HL-60 (cell line): ENCODE measurements around the gene ERVK3-1.

Experiments
- DNase-seq, 2 experiments: peaks; one replicate each; pipeline ENCODE4 v3.0.0-alpha.2; 2010 to 2020; ENCODE audit warnings: low read depth in 1 of 2, low spot score in 1 of 2
- H3K27ac ChIP-seq: fragments of 250-450 bp; sonication (Bioruptor Pico); replicated peaks from 2 replicates; pipeline ENCODE4 v1.5.1; 2020; ENCODE audit warnings: mild to moderate bottlenecking, moderate library complexity
- H3K27me3 ChIP-seq: fragments of 250-450 bp; sonication (Bioruptor Pico); 2 replicates; pipeline ENCODE4 v1.5.1; 2021; ENCODE audit warnings: mild to moderate bottlenecking, moderate library complexity; ENCODE audit not compliant: insufficient read depth, poor library complexity, severe bottlenecking
- H3K4me3 ChIP-seq: replicated peaks from 2 replicates; pipeline ENCODE4 v1.5.1; 2011; ENCODE audit warnings: mild to moderate bottlenecking, control low read depth, low read length; ENCODE audit not compliant: insufficient read depth
- GABPA ChIP-seq: IDR thresholded peaks from 2 replicates; pipeline ENCODE4 v1.6.1; 2012; ENCODE audit warnings: low read depth
- POLR2AphosphoS5 ChIP-seq: IDR thresholded peaks from 2 replicates; pipeline ENCODE4 v1.6.1; 2012; ENCODE audit warnings: low read depth
- SPI1 ChIP-seq: IDR thresholded peaks from 2 replicates; pipeline ENCODE4 v1.6.1; 2012; ENCODE audit warnings: low read depth, mild to moderate bottlenecking, borderline replicate concordance
- TF ChIP-seq, protein P1 (sequence below): IDR thresholded peaks from 2 replicates; pipeline ENCODE4 v1.6.1; 2012; ENCODE audit warnings: low read depth; ENCODE audit not compliant: insufficient replicate concordance
- TF ChIP-seq, protein P2 (sequence below): IDR thresholded peaks from one replicate; pipeline ENCODE4 v1.5.1; 2011; ENCODE audit warnings: low read length, control low read depth, inconsistent platforms; ENCODE audit not compliant: insufficient read depth

ERVK3-1 gene

DNA sequence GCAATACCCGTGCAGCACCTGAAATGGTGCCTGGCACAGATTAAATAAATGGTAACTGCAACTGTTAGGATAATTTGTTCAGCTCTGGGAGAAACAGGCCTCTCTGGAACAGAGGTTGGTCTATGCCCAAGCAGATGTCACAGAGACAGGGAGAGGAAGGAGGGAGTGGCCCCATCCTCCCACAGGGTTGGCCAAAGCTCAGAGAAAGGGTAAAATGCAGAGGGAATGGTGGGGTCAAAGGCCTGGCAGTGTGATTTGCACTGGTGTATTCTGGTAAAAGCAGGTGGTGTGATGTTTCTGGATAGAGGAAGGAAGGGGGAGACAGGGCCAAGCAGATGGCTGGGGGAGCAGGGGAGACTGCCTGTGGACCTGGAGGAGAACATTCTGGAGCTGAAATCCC, 31.0 kb downstream of the ERVK3-1 start:
- no peak for DNase-seq
- Histone ChIP-seq H3K4me3 (no peak overlapping the region), H3K27me3 (no peaks in the 10 kb centered on the region), H3K27ac (no peak overlapping the region)
- TF ChIP-seq GABPA (no peak), SPI1 (no peak), POLR2AphosphoS5 (no peak)
- TF ChIP-seq, protein P1, sequence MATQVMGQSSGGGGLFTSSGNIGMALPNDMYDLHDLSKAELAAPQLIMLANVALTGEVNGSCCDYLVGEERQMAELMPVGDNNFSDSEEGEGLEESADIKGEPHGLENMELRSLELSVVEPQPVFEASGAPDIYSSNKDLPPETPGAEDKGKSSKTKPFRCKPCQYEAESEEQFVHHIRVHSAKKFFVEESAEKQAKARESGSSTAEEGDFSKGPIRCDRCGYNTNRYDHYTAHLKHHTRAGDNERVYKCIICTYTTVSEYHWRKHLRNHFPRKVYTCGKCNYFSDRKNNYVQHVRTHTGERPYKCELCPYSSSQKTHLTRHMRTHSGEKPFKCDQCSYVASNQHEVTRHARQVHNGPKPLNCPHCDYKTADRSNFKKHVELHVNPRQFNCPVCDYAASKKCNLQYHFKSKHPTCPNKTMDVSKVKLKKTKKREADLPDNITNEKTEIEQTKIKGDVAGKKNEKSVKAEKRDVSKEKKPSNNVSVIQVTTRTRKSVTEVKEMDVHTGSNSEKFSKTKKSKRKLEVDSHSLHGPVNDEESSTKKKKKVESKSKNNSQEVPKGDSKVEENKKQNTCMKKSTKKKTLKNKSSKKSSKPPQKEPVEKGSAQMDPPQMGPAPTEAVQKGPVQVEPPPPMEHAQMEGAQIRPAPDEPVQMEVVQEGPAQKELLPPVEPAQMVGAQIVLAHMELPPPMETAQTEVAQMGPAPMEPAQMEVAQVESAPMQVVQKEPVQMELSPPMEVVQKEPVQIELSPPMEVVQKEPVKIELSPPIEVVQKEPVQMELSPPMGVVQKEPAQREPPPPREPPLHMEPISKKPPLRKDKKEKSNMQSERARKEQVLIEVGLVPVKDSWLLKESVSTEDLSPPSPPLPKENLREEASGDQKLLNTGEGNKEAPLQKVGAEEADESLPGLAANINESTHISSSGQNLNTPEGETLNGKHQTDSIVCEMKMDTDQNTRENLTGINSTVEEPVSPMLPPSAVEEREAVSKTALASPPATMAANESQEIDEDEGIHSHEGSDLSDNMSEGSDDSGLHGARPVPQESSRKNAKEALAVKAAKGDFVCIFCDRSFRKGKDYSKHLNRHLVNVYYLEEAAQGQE, result no peak
- TF ChIP-seq, protein P2, sequence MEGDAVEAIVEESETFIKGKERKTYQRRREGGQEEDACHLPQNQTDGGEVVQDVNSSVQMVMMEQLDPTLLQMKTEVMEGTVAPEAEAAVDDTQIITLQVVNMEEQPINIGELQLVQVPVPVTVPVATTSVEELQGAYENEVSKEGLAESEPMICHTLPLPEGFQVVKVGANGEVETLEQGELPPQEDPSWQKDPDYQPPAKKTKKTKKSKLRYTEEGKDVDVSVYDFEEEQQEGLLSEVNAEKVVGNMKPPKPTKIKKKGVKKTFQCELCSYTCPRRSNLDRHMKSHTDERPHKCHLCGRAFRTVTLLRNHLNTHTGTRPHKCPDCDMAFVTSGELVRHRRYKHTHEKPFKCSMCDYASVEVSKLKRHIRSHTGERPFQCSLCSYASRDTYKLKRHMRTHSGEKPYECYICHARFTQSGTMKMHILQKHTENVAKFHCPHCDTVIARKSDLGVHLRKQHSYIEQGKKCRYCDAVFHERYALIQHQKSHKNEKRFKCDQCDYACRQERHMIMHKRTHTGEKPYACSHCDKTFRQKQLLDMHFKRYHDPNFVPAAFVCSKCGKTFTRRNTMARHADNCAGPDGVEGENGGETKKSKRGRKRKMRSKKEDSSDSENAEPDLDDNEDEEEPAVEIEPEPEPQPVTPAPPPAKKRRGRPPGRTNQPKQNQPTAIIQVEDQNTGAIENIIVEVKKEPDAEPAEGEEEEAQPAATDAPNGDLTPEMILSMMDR, result no peak

DNA sequence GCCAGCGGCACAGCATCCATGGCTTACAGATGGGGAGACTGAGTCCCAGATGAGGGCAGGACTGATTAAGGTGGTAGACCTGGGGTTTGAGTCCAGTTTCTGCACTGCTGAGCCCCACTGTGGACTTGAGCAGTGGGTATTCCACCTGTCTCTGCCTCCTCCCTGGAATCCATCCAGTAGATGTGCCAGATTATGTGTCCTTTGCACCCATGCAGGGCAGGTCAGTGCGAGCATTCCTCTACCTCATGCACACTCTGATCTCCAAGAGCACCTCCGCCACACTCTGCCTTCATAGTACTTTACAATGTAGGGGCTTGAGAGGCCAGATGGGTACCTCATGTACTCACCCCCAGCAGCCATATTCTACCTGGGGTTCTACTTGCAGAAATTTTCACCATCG, 31.6 kb downstream of the ERVK3-1 start:
- no peak for DNase-seq
- TF ChIP-seq SPI1 (no peak), GABPA (no peak), POLR2AphosphoS5 (no peak)
- TF ChIP-seq, protein P1, result no peak
- TF ChIP-seq, protein P2, result no peak
- Histone ChIP-seq H3K27ac (no peak overlapping the region), H3K4me3 (no peak overlapping the region), H3K27me3 (no peaks in the 10 kb centered on the region)

DNA sequence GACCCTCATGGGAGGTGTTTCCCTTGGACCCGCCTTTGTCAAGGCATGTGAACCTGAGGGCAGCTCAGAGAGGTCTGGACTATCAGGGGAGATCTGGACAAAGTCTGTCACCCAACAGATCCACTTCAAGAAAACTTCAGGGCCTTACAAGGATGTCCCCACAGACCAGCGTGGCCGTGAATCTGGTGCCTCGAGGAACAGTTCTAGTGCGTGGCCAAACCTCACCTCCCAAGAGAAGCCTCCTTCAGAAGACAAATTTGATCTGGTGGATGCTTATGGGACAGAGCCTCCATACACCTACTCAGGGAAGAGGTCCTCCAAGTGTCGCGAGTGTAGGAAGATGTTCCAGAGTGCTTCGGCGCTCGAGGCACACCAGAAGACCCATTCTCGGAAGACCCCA, 33.2 kb downstream of the ERVK3-1 start:
- TF ChIP-seq SPI1, result no peak
- TF ChIP-seq, protein P2, result no peak
- TF ChIP-seq, protein P1, result no peak
- DNase-seq, result no peak
- no peak overlapping the region for H3K4me3 ChIP-seq
- no peaks in the 10 kb centered on the region for H3K27me3 ChIP-seq
- no peak overlapping the region for H3K27ac ChIP-seq
